GM18499 (cell line): ENCODE results near the gene NEK4.

Experiments
- ATAC-seq: cut with Tn5 transposase; IDR thresholded peaks from one replicate; pipeline ENCODE4 v1.9.1; 2021; ENCODE audit warnings: moderate number of reproducible peaks; ENCODE audit not compliant: insufficient read depth, unreplicated experiment

Gene NEK4

GRCh38 chr3:52770496-52771333, at the start of gene NEK4:
TSS of gene NEK4 (minus strand) at chr3:52770940. CDS start at chr3:52770746, 194 bp downstream.
- ATAC-seq: peak; percentile 70

- no peak for ATAC-seq
These were observed 49.2 kb upstream of the NEK4 start for GRCh38 chr3:52819936-52820335.

GRCh38 chr3:52817860-52818259, 47.1 kb upstream of the NEK4 start:
- ATAC-seq: no peak

GRCh38 chr3:52817221-52817620, 46.5 kb upstream of the NEK4 start:
- ATAC-seq: no peak

DNA sequence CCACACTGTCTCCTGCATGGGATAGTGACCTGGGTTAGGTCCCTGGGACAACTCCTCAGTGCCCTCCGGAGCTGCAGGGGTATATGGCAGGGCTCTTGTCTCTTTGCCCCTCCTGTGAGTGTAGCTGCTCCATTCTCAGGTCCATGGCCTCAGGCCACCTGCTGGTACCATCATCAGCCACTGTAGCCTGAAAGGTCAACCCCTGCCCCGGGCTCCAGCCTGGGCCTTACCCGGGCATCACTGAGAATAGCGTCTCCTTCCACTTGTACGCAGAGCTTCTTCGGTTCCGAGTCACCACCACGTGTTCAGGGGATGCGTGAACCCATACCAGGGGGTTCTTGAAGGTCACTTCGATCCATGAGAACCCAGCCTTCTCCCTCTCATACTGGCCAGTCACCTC, 45.9 kb upstream of the NEK4 start:
- ATAC-seq: no peak

- no peak for ATAC-seq
These were observed 45.5 kb upstream of the NEK4 start for GRCh38 chr3:52816199-52816598.

DNA sequence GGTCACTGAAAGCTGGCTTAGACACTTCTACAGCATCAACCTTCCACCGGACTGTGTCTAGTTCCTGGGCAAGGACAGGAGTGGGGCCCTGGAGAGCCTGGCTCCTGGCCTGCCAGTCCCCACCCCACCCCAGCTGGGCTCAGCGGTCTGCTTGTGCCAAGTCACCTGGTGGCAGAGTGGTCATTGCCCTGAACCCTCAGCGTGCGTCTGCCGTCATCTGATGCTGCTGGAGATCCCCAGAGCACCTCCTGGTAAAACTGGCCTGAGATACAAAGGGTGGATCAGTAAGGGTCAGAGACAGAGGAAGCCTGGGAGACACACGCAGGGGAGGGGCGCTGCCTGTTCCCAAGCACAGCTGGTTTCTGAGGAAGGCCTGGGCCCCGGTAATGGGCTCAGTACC, 43.1 kb upstream of the NEK4 start:
- ATAC-seq: no peak

DNA sequence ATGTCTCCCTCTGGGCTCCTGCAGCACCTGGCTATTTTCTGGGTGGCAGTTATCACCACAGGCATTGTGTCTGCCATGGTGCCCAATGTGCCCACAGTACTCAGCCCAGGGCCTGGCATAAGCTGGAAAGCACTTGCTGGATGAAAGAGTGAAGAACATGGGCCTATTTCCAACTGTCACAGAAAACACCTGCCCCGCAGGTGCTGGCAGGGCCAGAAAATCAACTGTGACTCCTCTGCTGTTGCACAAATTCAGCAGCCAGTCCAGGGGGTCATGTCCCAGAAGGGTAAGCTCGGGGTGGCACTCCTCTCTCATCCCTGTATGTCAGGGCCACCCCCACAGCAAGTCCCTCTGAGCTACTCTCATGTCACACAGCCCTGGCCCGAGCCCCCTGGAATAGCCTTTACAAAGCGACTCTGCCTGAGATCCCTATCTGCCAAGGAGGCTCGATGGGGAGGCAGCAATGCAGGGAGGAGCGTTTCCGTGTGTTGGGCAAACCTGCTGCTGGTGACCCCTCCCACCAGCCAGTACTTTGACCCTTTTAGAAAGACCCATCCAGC, 40.8 kb upstream of the NEK4 start:
- ATAC-seq: no peak

GRCh38 chr3:52810923-52811322, 40.2 kb upstream of the NEK4 start:
- no peak for ATAC-seq

DNA sequence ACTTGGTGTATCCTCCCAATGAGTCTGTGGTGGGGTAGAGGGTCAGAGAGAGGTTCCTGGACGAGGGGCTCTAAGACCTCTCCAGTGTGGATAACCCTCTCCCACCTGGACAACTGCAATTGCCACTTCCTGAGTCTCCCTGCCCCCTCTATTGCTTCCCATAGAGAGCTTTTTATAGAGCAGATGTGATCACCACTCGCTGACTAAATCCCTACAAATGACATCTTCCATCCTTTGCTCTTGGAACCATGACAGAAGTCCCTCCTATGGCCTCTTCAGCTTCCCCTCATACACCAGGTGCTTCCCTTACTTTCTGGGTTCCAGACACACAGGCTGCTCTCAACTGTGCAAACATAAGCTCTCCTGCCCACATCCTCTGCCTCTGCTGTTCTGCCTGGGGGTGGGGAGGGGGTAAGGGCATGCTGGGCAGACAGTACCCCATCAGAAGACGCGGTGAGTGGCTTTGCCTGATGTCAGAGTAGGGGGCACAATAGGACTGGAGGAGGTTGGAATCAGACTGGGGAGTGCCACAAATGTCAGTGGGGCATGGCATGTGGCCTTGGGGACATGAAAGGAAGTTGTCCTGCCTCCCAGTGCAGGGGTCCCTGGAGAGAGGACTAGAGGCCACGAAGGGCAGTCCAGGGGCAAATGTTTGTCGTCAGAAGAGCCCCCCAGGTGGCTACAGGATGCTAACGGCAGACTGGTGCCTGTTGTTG, 39.1 kb upstream of the NEK4 start:
- ATAC-seq: no peak

DNA sequence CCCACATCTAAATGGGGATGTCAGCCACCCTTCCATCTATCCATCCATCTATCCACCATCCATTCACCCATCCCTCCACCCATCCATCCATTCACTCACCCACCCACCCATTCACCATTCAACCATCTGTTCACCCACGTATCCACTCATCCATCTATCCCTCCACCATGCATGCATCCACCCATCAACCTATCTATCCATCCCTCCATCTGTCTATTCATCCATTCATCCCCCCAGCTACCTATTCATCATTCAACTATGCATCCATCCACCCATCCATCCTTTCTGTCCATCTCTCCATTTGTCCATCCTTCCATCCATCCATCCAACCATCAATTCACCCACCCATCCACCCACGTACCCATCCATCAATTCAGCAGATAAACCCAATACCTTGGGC, 38.4 kb upstream of the NEK4 start:
- no peak for ATAC-seq

DNA sequence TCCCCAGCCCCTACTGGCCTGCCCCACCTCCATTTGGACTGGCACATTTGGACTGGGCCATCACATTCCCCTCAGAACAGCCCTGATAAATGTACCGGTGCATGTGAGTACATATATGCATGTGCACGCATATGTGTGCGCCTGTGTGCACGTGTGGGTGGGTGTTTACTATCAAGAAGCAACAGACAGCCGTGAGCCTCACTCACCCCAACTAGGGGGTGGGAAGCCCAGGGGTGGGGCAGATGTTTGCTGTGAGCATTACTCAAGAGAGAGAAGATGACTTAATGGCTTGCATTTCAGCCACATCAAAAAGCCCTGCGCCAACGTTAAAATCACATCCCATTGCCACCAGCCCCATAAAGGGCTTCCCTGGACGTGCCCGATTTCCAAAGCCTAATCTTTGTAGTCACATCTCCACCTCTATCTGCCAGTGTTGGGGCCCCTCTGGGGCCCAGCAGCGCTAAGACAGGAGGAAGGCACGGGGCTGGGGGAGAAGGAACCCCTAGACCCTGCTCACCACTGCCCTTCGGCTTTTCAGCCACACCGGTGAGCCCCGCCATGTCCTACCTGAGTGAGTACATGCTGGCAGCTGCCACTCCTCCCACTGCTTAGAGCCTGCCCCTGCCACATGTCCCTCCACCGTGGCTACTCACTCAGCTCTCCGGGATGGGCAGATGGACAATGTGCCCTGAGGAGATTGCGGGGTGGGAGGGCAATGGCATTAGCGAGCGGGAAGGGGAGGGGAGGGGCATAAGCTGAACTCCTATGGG, 34.7 kb upstream of the NEK4 start:
- ATAC-seq: no peak

- ATAC-seq: no peak
These were observed 31.1 kb upstream of the NEK4 start for GRCh38 chr3:52801839-52802238.

GRCh38 chr3:52800079-52800478, 29.3 kb upstream of the NEK4 start:
- no peak for ATAC-seq

DNA sequence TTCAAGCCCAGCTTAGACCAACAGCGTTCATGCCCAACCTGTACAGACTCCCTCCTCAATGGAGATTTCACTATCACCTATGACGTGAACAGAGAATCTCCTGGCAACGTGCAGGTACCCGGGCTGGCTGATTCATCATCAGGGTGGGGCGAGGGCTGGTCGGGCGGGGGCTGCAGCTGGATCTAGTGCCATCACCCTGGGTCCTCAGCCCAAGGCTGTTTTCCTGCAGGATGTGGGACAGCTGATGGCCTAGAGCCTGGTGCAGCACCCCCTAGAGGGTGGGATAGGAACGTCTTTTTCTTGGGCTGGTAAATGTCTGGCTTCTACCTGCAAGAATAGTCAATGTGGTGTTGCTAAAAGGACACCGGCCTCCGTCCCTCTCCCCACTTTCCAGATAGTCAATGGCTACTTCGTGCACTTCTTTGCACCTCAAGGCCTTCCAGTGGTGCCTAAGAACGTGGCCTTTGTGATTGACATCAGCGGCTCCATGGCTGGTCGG, 28.3 kb upstream of the NEK4 start:
- ATAC-seq: no peak

- ATAC-seq: no peak
These were observed 27.7 kb upstream of the NEK4 start for GRCh38 chr3:52798376-52798977.

DNA sequence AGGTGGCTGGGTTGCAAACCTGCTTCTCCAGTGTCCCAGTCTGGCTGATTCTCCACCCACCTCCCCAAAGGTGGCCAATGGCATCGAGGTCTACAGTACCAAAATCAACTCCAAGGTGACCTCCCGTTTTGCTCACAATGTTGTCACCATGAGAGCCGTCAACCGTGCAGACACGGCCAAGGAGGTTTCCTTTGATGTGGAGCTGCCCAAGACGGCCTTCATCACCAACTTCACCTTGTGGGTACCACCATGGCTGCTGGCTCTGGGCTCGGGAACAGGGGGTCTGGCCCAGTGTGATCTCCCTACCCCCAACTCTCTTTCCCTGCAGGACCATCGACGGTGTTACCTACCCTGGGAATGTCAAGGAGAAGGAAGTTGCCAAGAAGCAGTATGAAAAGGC, 25.7 kb upstream of the NEK4 start:
- ATAC-seq: no peak

DNA sequence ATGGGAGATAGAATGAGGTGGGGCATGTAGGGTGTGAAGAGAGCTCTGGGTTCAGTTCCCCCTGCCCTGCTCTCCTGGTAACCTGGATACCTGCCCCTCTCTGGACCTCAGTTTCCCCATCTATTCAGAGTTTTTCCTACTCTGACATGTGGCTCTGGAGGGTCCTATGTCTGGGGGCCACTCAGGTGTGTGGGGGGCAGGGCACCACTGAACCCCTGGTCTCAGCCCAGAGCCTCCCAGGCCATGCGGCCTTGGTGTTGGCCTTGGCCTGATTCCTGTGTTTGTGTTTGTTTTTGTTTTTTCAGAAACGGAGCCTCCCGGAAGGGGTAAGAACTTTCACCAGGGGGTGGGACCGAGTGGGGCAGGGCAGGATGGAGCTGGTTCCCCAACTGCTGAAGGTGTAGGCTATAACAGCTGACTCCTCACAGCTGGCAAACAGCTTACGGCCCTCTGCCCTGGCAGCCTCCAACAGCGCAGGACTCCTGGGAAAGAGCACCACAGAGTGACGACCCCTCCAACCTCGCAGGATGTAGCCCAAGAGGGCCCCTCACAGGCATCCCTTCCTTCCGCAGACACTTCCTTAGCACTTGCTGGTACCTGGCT, 24.7 kb upstream of the NEK4 start:
- no peak for ATAC-seq

GRCh38 chr3:52794612-52795099, 23.9 kb upstream of the NEK4 start, which contains the start of gene ITIH3:
TSS of gene ITIH3 (plus strand) at chr3:52794796. CDS start at chr3:52794804, 8 bp downstream.
- ATAC-seq: no peak
